ENCODE data around the gene GPR152. TPM values are rescaled to one million over a fixed set of nuclear protein-coding genes. Genes with fewer than 3 reads are reported as not detected.
"Not testable (repeated sequence)": the region's sequence is repeated elsewhere in the genome, so short reads cannot be mapped to it uniquely, and the experiment has no call there.

The GPR152 gene
- total RNA-seq, 1 donor from 2014 or later = not detected

DNA sequence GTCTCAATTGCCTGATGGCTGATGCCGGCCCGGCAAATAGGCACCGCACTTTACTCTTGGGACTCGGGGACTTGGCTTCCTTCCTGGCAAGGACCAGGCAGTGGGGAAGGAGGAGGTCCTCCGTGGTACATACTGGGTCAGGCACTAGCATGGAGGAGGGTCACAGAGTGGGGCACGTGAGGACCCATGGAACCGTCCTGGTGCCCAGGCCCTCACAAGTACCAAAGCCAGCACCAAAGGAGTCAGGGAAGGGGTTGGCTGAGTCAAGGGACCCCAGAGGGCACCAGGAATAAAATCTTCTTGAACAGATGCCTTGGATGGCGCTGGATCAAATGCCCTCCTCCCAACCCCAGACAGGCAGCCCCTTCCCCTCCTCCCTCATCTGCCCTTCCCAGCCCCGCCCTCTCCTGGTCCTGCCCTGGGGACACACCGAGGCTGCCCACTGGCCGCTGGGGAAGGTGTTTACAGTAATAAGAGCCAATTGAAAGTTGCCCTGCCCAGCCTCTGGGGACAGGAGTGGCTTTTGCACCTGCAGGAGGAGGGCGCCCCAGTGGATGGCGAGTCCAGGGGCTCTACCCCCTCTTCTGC, 42.7 kb downstream of the GPR152 start:
- DNase-seq (ENCODE audit: low read depth in 2 of 2) = no peak

DNA sequence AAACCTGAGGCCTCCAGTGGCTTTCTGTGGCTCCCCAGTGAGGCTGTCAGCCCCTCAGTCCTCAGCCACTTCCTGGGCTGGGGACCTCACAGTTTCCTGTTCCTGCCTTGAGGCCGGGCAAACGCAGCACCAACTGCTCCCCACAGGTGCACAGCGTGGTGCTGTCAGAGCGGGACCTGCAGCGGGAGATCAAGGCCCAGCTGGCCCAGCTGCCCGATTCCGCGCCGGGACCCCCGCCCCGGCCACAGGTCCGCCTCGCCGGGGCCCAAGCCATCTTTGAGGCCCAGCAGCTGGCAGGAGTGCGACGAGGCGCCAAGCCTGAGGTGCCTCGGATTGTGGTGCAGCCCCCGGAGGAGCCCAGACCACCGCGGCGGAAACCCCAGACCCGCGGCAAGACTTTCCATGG, 43.3 kb downstream of the GPR152 start:
- DNase-seq (ENCODE audit: low read depth in 2 of 2) = no peak

DNA sequence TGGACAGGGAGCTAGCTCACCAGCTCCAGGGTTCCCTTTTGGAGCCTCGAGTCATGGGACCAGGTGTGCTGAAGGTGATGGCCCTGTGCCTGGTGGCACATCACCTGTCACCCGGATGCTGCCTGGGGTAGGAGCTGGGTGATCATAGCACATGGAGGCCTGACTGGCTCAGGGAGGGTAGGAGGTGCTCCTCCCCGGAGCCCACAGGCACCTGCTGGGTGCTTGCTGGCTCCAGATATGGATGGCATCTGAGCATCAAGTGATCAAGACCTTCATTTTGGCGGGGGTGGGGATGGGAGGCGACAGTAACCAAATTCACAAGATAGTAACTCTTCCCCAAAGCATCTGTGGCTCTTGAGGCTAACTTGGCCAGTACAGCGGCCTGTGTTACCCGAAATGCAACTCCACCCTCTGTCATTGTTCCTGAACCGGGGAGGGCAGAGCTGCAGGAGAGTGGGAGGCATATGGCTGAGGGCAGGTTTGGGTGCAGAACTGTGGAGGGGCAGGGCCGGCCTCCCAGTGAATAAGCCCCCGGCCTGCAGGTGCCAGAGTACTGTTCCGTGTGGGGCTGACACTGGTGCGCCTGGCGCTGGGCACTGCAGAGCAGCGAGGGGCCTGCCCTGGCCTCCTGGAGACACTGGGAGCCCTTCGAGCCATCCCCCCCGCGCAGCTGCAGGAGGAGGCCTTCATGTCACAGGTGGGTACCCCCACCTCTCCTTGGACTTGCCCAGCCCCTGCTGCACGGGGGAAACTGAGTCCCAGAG, 43.9 kb downstream of the GPR152 start:
- no peak for DNase-seq (ENCODE audit: low read depth in 2 of 2)

DNA sequence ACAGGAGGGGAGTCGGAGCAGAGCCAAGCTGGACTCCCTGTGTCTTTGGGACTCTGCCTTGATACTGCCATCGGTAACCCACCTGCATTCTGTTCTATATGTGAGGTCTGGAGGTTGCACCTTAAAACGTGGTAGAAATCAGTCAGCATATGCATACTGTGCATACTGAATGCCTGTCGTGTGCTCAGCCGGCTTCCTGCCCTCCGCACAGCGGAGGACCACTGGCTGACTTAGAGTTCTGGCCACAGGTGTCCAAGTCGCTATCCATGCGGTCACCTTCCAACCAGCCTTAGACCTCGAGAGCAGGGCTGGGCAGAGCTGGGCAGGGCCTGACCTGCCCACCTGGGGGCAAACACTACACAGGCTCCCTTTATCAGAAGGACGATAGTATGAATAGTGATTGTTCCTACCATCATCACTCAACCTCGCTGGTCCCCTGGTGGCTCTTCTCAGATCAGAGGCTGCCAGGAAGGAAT, 44.8 kb downstream of the GPR152 start:
- no peak for DNase-seq (ENCODE audit: low read depth in 2 of 2)

DNA sequence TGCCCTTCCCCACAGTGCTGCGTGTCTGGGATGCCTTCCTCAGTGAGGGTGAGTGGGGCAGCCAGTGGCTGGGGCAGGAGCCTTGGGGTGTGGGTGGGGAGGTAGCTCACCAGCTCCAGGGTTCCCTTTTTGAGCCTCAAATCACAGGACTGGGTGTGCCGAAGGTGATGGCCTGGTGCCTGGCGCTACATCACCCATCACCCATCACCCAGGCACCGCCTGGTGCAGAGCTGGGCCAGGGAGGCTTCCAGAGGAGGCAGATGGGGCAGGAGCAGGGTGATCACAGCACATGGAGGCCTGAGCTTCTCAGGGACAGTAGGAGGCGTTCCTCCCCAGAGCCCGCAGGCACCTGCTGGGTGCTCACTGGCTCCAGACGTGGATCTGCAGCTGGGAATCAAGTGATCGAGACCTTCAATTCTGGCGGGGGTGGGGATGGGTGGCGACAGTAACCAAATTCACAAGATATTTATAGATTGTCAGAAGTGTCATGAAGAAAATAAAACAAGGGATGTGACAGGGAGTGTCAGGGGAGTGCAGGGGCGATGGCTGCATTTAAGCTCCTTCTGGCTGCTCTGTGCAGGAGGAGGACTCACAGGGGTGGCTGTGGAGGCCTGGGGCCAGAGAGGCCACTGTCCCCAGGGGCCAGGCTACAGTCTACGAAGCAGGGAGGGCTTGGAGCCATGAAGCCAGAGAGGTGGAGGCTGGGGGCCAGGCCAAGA, 45.4 kb downstream of the GPR152 start:
- no peak for DNase-seq (ENCODE audit: low read depth in 2 of 2)

DNA sequence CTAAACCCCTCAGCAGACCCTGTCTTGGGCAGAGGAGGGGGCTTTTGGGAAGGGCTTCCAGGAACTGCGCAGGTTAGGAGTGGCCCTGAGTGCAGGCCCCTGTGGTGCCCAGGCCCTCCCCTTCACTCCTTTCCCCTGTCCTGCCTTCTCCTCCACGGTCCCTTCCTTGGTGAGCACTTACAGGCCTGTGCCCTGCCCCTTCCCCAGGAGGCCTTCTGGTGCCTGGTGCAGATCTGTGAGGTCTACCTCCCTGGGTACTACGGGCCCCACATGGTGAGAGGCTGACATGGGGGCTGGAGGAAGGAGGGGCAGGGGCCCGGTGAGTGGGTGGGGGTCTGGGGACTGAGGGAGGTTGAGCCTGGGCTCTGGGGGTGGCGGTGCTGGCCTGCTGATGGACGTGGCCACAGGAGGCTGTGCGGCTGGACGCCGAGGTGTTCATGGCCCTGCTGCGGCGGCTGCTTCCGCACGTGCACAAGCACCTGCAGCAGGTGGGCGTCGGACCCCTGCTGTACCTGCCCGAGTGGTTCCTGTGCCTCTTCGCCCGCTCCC, 46.0 kb downstream of the GPR152 start:
- no peak for DNase-seq (ENCODE audit: low read depth in 2 of 2)

DNA sequence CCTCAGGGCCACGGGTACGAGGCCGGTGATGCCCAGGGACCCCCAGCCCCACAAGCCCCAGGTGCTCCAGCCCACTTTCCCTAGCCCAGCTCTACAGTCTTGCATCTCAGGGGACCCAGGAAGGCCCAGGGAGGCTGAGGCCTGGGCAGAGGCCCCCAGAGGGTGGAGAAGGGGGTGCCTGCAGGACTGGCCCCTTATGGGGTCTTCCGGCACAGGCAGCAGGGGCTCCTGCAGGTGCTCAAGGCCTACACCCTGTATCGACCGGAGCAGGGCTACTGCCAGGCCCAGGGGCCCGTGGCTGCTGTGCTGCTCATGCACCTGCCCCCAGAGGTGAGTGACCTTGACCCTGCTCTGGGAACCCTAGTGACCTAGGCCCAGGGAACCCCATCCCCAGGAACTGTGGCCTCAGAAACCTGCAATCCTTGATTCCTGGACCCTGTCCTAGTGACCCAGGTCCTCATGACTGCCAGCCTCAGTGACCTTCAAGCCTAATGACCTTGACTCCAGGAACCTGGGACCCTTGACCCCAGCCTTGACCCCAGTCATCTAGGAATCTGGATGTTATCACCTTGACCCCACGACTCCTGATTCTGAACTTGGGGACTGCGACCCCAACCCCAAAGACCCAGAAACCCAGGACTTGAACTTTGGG, 46.7 kb downstream of the GPR152 start:
- DNase-seq (ENCODE audit: low read depth in 2 of 2) = no peak

DNA sequence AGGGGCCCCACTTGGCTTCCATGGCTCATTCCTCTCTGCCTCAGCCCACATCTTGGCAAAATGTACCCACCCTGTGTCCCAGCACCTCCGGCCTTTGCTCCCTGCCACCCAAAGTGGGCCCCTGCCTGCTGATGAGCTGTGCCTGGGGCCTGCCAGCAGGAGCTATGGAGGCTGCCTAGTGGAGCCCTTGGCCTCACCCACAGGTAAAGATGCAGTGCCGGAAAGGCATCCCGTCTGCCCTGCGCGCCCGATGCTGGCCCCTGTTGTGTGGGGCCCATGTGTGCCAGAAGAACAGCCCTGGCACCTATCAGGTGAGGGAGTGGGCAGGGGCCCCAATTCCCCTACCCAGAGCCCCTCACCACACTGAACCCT, 47.3 kb downstream of the GPR152 start:
- no peak for DNase-seq (ENCODE audit: low read depth in 2 of 2)

DNA sequence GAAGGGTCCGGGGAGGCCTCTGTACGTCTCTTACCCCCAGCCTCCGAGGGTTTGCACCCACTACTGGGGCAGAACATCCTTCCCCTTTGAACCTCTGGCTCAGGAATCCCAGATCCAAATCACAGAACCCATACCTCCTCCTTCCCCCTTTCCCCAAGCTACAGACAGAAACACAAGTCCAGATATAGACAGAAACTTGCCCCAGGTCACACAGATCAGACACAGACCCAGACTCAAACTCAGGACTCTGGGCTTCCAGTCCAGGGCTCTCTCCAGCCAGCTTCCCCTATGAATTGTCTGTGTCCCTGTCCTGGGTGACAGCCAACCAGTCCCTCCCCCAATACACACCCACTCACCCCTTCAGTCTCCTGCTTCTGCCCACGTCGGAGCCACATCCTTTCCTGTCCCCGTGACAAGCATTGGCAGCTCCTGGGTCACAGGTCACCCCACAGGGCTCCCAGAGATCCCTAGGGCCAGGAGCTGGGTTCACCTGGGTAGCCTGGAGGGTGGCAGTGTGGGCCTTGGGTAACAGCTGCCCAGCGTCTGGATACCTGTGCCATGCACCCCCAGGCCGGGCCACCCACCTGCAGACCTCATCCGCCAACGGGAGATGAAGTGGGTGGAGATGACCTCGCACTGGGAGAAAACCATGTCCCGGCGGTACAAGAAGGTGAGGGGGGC, 47.9 kb downstream of the GPR152 start:
- no peak for DNase-seq (ENCODE audit: low read depth in 2 of 2)

DNA sequence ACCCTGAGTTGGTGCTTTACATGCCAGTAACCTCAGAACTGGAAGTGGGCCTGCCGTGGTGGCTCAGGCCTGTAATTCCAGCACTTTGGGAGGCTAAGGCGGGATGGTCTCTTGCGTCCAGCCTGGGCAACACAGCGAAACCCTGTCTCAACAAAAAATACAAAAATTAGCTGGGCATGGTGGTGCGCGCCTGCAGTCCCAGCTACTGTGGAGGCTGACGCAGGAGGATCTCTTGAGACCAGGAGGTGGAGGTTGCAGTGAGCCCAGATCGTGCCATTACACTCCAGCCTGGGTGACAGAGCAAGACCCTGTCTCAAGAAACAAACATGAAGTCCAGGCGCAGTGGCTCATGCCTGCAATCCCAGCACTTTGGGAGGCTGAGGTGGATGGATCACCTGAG, 49.4 kb downstream of the GPR152 start:
- not testable (repeated sequence) for DNase-seq (ENCODE audit: low read depth in 2 of 2)

DNA sequence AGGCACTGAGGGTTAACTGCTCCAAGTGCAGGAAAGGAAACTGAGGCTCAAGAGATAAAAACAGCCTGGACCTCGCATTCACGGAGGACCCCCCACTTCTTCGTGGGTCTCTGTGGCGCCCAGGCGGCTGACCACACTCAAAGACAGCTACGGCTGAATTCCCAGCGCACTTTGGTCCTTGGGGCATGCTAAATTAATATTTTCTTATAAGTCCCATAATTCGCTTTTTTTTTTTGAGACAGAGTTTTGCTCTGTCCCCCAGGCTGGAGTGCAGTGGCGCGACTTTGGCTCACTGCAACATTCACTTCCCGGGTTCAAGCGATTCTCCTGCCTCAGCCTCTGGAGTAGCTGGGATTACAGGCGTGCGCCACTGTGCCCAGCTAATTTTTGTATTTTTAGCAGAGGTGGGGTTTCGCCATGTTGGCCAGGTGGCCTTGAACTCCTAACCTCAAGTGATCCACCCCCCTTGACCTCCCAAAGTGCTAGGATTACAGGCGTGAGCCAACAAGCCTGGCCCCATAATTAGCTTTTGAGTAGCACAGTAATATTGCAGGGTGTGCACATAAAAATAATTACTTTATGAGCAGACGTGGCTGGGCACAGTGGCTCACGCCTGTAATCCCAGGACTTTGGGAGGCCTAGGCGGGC, 50.2 kb downstream of the GPR152 start:
- not testable (repeated sequence) for DNase-seq (ENCODE audit: low read depth in 2 of 2)

DNA sequence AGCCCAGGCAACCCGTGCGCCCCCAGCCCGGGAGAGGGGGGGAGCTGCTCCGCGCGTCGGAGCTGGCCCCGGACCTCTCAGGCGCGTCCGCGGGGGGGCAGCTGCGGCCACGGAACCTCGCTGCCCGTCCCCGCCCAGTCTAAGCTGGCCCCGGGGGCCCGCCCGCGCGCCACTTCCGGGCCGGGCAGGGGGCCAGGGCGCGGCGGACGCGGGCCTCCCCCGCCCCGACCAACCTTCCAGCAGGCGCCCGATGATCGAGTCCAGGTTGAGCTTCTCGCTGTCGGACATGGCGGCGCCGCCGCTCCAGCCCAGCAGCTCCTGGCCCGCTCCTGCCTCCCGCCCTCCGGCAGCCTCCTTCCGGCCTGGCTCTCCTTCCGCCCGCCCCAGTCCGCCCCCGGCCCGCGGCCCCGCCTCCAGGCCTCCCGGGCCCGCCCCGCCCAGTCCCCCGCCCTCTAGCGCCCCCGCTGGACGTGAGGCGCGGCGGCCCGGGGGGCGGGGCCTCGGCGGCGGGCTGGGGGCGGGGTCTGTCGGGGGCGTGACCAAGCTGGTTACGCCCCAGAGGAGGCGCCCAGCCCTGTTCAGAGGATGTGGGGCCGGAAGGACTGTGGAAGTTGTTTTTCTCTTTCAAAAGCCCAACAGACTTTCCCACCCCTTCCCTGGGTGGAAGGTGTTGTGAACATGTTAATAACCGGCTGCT, 50.9 kb downstream of the GPR152 start, which contains the start of gene PPP1CA:
Gene PPP1CA, minus strand, starts transcription at position 364 of the 697 bp plus-strand sequence. Its CDS starts 76 bp downstream, at position 288.
- DNase-seq (ENCODE audit: low read depth in 2 of 2) = peak; percentile 74 to 88

Other genes with a start within 250 kb of the GPR152 start
- 25.9 and 37.7 TPM in 2 replicates for gene GRK2, start 186.3 kb downstream of the GPR152 start, total RNA-seq
- gene ANKRD13D, start 163.4 kb downstream of the GPR152 start, total RNA-seq = 17.7 and 24.8 TPM in 2 replicates
- gene SSH3, start 149.2 kb downstream of the GPR152 start, total RNA-seq = 7.2 and 11.5 TPM in 2 replicates
- 26.2 and 32.4 TPM in 2 replicates for gene POLD4, start 99.2 kb downstream of the GPR152 start, total RNA-seq
- 1.7 and 2.4 TPM in 2 replicates for gene CLCF1, start 79.1 kb downstream of the GPR152 start, total RNA-seq
- 3.6 and 5.3 TPM in 2 replicates for gene RAD9A, start 60.7 kb downstream of the GPR152 start, total RNA-seq
- gene PPP1CA, start 50.9 kb downstream of the GPR152 start, total RNA-seq = 234 and 250 TPM in 2 replicates
- 0.13 TPM in 2 replicates for gene TBC1D10C, start 48.6 kb downstream of the GPR152 start, total RNA-seq
- 0.13 and 0.26 TPM in 2 replicates for gene CARNS1, start 37.1 kb downstream of the GPR152 start, total RNA-seq
- 30.5 and 31.5 TPM in 2 replicates for gene RPS6KB2, start 24.2 kb downstream of the GPR152 start, total RNA-seq
- 0.51 TPM in 1 of 2 replicates, not detected in the other for gene PTPRCAP, start 15.0 kb downstream of the GPR152 start, total RNA-seq
- 117 and 144 TPM in 2 replicates for gene CORO1B, start 9.3 kb downstream of the GPR152 start, total RNA-seq
- gene CABP4, start 2.6 kb upstream of the GPR152 start, total RNA-seq = 0.89 and 1.5 TPM in 2 replicates
- gene TMEM134, start 16.5 kb upstream of the GPR152 start, total RNA-seq = 11.9 and 35.1 TPM in 2 replicates
- gene AIP, start 30.3 kb upstream of the GPR152 start, total RNA-seq = 79.5 and 104 TPM in 2 replicates
- gene PITPNM1, start 52.6 kb upstream of the GPR152 start, total RNA-seq = 6.3 and 7.3 TPM in 2 replicates
- 15.3 and 18.7 TPM in 2 replicates for gene CDK2AP2, start 55.4 kb upstream of the GPR152 start, total RNA-seq
- gene CABP2, start 70.7 kb upstream of the GPR152 start, total RNA-seq = not detected in 2 replicates
- gene GSTP1, start 131.1 kb upstream of the GPR152 start, total RNA-seq = 721 and 972 TPM in 2 replicates
- 161 and 166 TPM in 2 replicates for gene NDUFV1, start 154.2 kb upstream of the GPR152 start, total RNA-seq
- gene NUDT8, start 177.2 kb upstream of the GPR152 start, total RNA-seq = 6.8 and 15.5 TPM in 2 replicates
- gene TBX10, start 187.0 kb upstream of the GPR152 start, total RNA-seq = not detected in 2 replicates
- gene ACY3, start 198.0 kb upstream of the GPR152 start, total RNA-seq = not detected in 2 replicates
- not detected in 2 replicates for gene ALDH3B2, start 221.9 kb upstream of the GPR152 start, total RNA-seq

Measured in dermis microvascular lymphatic vessel endothelial cell (primary cell).